ENCODE measurements around the gene ZNF865.
A peak's percentile ranks its signal among the peaks of the same experiment; 100 is the strongest.

Gene ZNF865

GRCh38 chr19:55605207-55605636 is 225 bp upstream of the ZNF865 start:
- DNase-seq (ENCODE audit: low spot score) = peak; percentile 98

GRCh38 chr19:55606471-55606787 is 982 bp downstream of the ZNF865 start:
- DNase-seq (ENCODE audit: low spot score) = no peak

GRCh38 chr19:55606817-55607216 is 1.4 kb downstream of the ZNF865 start:
- DNase-seq (ENCODE audit: low spot score) = no peak

- DNase-seq (ENCODE audit: low spot score) = no peak
Observed at GRCh38 chr19:55609326-55609725, 3.9 kb downstream of the ZNF865 start.

- no peak for DNase-seq (ENCODE audit: low spot score)
Observed at GRCh38 chr19:55611300-55611982, 6.0 kb downstream of the ZNF865 start.

GRCh38 chr19:55611983-55612645 is 6.7 kb downstream of the ZNF865 start:
- no peak for DNase-seq (ENCODE audit: low spot score)

GRCh38 chr19:55613396-55613795 is 7.9 kb downstream of the ZNF865 start:
- DNase-seq (ENCODE audit: low spot score) = no peak

GRCh38 chr19:55613930-55614710 is 8.7 kb downstream of the ZNF865 start:
- DNase-seq (ENCODE audit: low spot score) = no peak

GRCh38 chr19:55614711-55615542 is 9.5 kb downstream of the ZNF865 start:
- no peak for DNase-seq (ENCODE audit: low spot score)

- DNase-seq (ENCODE audit: low spot score) = no peak
Observed at GRCh38 chr19:55615543-55616394, 10.3 kb downstream of the ZNF865 start.

- DNase-seq (ENCODE audit: low spot score) = no peak
Observed at GRCh38 chr19:55616395-55616875, 11.0 kb downstream of the ZNF865 start.

GRCh38 chr19:55617426-55617825 is 12.0 kb downstream of the ZNF865 start:
- no peak for DNase-seq (ENCODE audit: low spot score)

- no peak for DNase-seq (ENCODE audit: low spot score)
Observed at GRCh38 chr19:55618426-55618825, 13.0 kb downstream of the ZNF865 start.

- peak; percentile 36 for DNase-seq (ENCODE audit: low spot score)
Observed at GRCh38 chr19:55619286-55619685, 13.8 kb downstream of the ZNF865 start.

- DNase-seq (ENCODE audit: low spot score) = no peak
Observed at GRCh38 chr19:55620410-55621204, 15.2 kb downstream of the ZNF865 start.

- no peak for DNase-seq (ENCODE audit: low spot score)
Observed at GRCh38 chr19:55621205-55621672, 15.8 kb downstream of the ZNF865 start.

- no peak for DNase-seq (ENCODE audit: low spot score)
Observed at GRCh38 chr19:55621673-55622231, 16.3 kb downstream of the ZNF865 start.

- no peak for DNase-seq (ENCODE audit: low spot score)
Observed at GRCh38 chr19:55622242-55622969, 17.0 kb downstream of the ZNF865 start.

- no peak for DNase-seq (ENCODE audit: low spot score)
Observed at GRCh38 chr19:55623130-55623529, 17.7 kb downstream of the ZNF865 start.
